IMR-90 (cell line): Measurements from ENCODE around the gene CPA4. TPM values are rescaled to one million over a fixed set of nuclear protein-coding genes. Genes with fewer than 3 reads are reported as not detected.

Experiments used
- ATAC-seq: fragments of 200-7000 bp; cut with Tn5 transposase; 2 replicates; pipeline ENCODE4 v1.9.1; 2020; ENCODE audit warnings: low read depth, mild to moderate bottlenecking, moderate library complexity
- BruUV-seq: library from RNA; stranded (reverse); fragments of 400-500 nt; replicated peaks from 2 replicates; lab custom pipeline; 2021; lab: Mats Ljungman, UMichigan
- CTCF ChIA-PET: fragments of 300-600 bp; formaldehyde crosslinking; extraction: SDS; loops from one replicate; lab custom pipeline; 2021; ENCODE audit warnings: antibody characterized with exemption; lab: Yijun Ruan, JAX
- POLR2A ChIA-PET: fragments of 300-600 bp; sonication (Branson Sonifier 250); formaldehyde crosslinking; loops from one replicate; lab custom pipeline; 2022; ENCODE audit warnings: antibody characterized with exemption; ENCODE audit not compliant: unreplicated experiment; lab: Charles Lee
- DNase-seq: peaks from one replicate; pipeline ENCODE4 v3.0.0; 2013
- H2AFZ ChIP-seq: replicated peaks from 2 replicates; pipeline ENCODE3; 2013; ENCODE audit warnings: low read length, mild to moderate bottlenecking; ENCODE audit not compliant: poor library complexity
- H2AK5ac ChIP-seq: 2 replicates; pipeline ENCODE4 v1.6.1; 2013; ENCODE audit warnings: low read depth, low read length, inconsistent platforms
- H2AK9ac ChIP-seq: replicated peaks from 2 replicates; pipeline ENCODE3; 2013; ENCODE audit warnings: mild to moderate bottlenecking, low read depth, low read length, moderate library complexity; ENCODE audit not compliant: poor library complexity
- H2BK120ac ChIP-seq: 2 replicates; pipeline ENCODE4 v1.6.1; 2013; ENCODE audit warnings: low read depth, low read length, inconsistent platforms
- H2BK15ac ChIP-seq: 3 replicates; pipeline ENCODE4 v1.6.1; 2013; ENCODE audit warnings: low read depth, low read length, inconsistent platforms
- H2BK20ac ChIP-seq: 2 replicates; pipeline ENCODE4 v1.6.1; 2013; ENCODE audit warnings: low read depth, mild to moderate bottlenecking, inconsistent platforms, low read length, moderate library complexity
- H2BK5ac ChIP-seq: 2 replicates; pipeline ENCODE4 v1.6.1; 2013; ENCODE audit warnings: mild to moderate bottlenecking, low read depth, low read length, inconsistent platforms; ENCODE audit not compliant: poor library complexity, severe bottlenecking
- H3K14ac ChIP-seq: replicated peaks from 2 replicates; pipeline ENCODE4 v1.6.1; 2013; ENCODE audit warnings: low read depth, low read length, inconsistent platforms
- H3K18ac ChIP-seq: 2 replicates; pipeline ENCODE4 v1.6.1; 2013; ENCODE audit warnings: low read depth, low read length, control low read depth
- H3K23ac ChIP-seq: 2 replicates; pipeline ENCODE4 v1.6.1; 2013; ENCODE audit warnings: low read depth, low read length, inconsistent platforms
- H3K27ac ChIP-seq: 2 replicates; pipeline ENCODE4 v1.5.1; 2013; ENCODE audit warnings: mild to moderate bottlenecking, control low read depth, low read length; ENCODE audit not compliant: insufficient read depth
- H3K27me3 ChIP-seq: 2 replicates; pipeline ENCODE4 v1.6.1; 2013; ENCODE audit warnings: low read length; ENCODE audit not compliant: control insufficient read depth, insufficient read depth
- H3K36me3 ChIP-seq: 2 replicates; pipeline ENCODE4 v1.6.1; 2013; ENCODE audit warnings: low read length, mixed read lengths; ENCODE audit not compliant: control insufficient read depth, insufficient read depth
- H3K4ac ChIP-seq: 2 replicates; pipeline ENCODE4 v1.6.1; 2013; ENCODE audit warnings: low read depth, low read length, inconsistent platforms
- H3K4me1 ChIP-seq: 2 replicates; pipeline ENCODE4 v1.6.1; 2013; ENCODE audit warnings: low read length, mixed read lengths; ENCODE audit not compliant: control insufficient read depth, insufficient read depth
- H3K4me2 ChIP-seq: 2 replicates; pipeline ENCODE4 v1.6.1; 2013; ENCODE audit warnings: low read depth, mild to moderate bottlenecking, control low read depth, low read length, moderate library complexity
- H3K4me3 ChIP-seq: 2 replicates; pipeline ENCODE4 v1.5.1; 2013; ENCODE audit warnings: low read depth, mild to moderate bottlenecking, control low read depth, low read length, moderate library complexity; ENCODE audit not compliant: insufficient read depth
- H3K56ac ChIP-seq: 2 replicates; pipeline ENCODE4 v1.6.1; 2013; ENCODE audit warnings: low read length, inconsistent platforms; ENCODE audit not compliant: insufficient read depth; ENCODE audit errors: extremely low read depth
- H3K79me1 ChIP-seq, 2 experiments: 2 replicates each; pipeline ENCODE4 v1.6.1; 2013; ENCODE audit warnings: low read length in 2 of 2, inconsistent platforms in 1 of 2, low read depth in 1 of 2
- H3K9ac ChIP-seq: 2 replicates; pipeline ENCODE4 v1.6.1; 2013; ENCODE audit warnings: low read depth, low read length, control low read depth
- H3K9me1 ChIP-seq: 2 replicates; pipeline ENCODE4 v1.6.1; 2013; ENCODE audit warnings: low read length, inconsistent platforms; ENCODE audit not compliant: insufficient read depth
- H3K9me3 ChIP-seq: 2 replicates; pipeline ENCODE4 v1.6.1; 2013; ENCODE audit warnings: low read length; ENCODE audit not compliant: control insufficient read depth, insufficient read depth
- H4K20me1 ChIP-seq: 2 replicates; pipeline ENCODE4 v1.6.1; 2013; ENCODE audit warnings: low read length, inconsistent platforms; ENCODE audit not compliant: insufficient read depth
- H4K5ac ChIP-seq: 2 replicates; pipeline ENCODE4 v1.6.1; 2013; ENCODE audit warnings: mild to moderate bottlenecking, low read depth, low read length, control low read depth
- H4K8ac ChIP-seq, 2 experiments: 2 replicates each; pipeline ENCODE4 v1.6.1; 2013; ENCODE audit warnings: low read depth in 2 of 2, low read length in 2 of 2, control low read depth in 1 of 2, inconsistent platforms in 1 of 2
- H4K91ac ChIP-seq: 2 replicates; pipeline ENCODE4 v1.6.1; 2013; ENCODE audit warnings: low read depth, low read length, inconsistent platforms; ENCODE audit not compliant: insufficient read depth
- BHLHE40 ChIP-seq: fragments of 150-350 bp; IDR thresholded peaks from 2 replicates; pipeline ENCODE4 v1.6.1; 2016; ENCODE audit warnings: mild to moderate bottlenecking, low read depth, low read length
- MAZ ChIP-seq: IDR thresholded peaks from 2 replicates; pipeline ENCODE4 v1.6.1; 2012; ENCODE audit warnings: low read depth, mild to moderate bottlenecking, low read length, improper control_type of control experiment, moderate library complexity, borderline replicate concordance
- WGBS, 2 experiments: methylation state at CpG; one replicate each; pipeline versions ENCODE4 v1.1.5 to v1.1.7; 2013; ENCODE audit warnings: missing lambda C conversion rate in 2 of 2; ENCODE audit not compliant: insufficient read length in 1 of 2; ENCODE audit errors: extremely low coverage in 2 of 2; 5-methylcytosine and 5-hydroxymethylcytosine counted together
- dilution Hi-C: fragments of 300-500 bp; cut with HindIII; formaldehyde crosslinking; loops from one replicate; pipeline ENCODE4 v1.14.3; 2018; ENCODE audit warnings: low sequenced_read_pairs; ENCODE audit not compliant: unreplicated experiment
- in situ Hi-C: fragments of 300-500 bp; cut with MboI; formaldehyde crosslinking; loops from 3 replicates; pipeline ENCODE4 v1.14.3; 2019; ENCODE audit warnings: low sequenced_read_pairs, inconsistent platforms, mixed read lengths
- intact Hi-C: fragments of 100-400 bp; cut with micrococcal nuclease; formaldehyde crosslinking; loops from 2 replicates; pipeline ENCODE4 v1.10.0; 2022
- polyA plus RNA-seq, 3 experiments: library from polyadenylated mRNA; depleted of rRNA; stranded (reverse); fragments of >200 nt; gene quantifications; 2 replicates each; pipeline ENCODE4 v1.2.3, GENCODE V29; 2012; ENCODE audit warnings: low replicate concordance in 1 of 3
- total RNA-seq: library from RNA; depleted of rRNA; stranded (reverse); fragments of >200 nt; gene quantifications from 2 replicates; pipeline ENCODE4 v1.2.3, GENCODE V29; 2012

Gene CPA4
- total and polyA plus RNA-seq, 2 of the 4 experiments (the other 2 are of a cell fraction), result 316 to 365 TPM

- POLR2A ChIA-PET, result interaction anchor here (0.6 kb wide), 1 partner anchor 68 kb away, joined by 3 read pairs; no protein-coding TSS in a partner anchor
- no peak overlapping the region for H2BK5ac ChIP-seq
- H2BK120ac ChIP-seq, result no peak overlapping the region
- H3K4ac ChIP-seq, result no peak overlapping the region
- H3K18ac ChIP-seq, result no peak overlapping the region
- no peak overlapping the region for H2BK15ac ChIP-seq
- H3K27me3 ChIP-seq, result no peaks in the 10 kb centered on the region
- BruUV-seq, result no TSS peak
- H4K5ac ChIP-seq, result no peak overlapping the region
- in situ Hi-C loops (no loop called here), intact Hi-C loops (no loop called here), dilution Hi-C loops (no loop called here)
- H3K36me3 ChIP-seq, result peaks cover 3% of the 10 kb centered on the region; the same call in 1 of the 2 replicates
- ATAC-seq, result no peak
- H3K9me3 ChIP-seq, result no peaks in the 10 kb centered on the region
- no peak overlapping the region for H3K4me2 ChIP-seq
- H4K91ac ChIP-seq, result no peak overlapping the region
- no peak overlapping the region for H3K14ac ChIP-seq
- H2AK9ac ChIP-seq, result peak overlapping the region; percentile 3
- no peaks in the 10 kb centered on the region for H3K4me1 ChIP-seq
- CTCF ChIA-PET, result no interaction called here
- H3K56ac ChIP-seq, result no peak overlapping the region
- WGBS, 2 experiments, result no CpG with 5 or more reads among the region's 10 CpGs
- no peak overlapping the region for H2BK20ac ChIP-seq
- TF ChIP-seq BHLHE40, result no peak
- TF ChIP-seq MAZ, result no peak
- no peak overlapping the region for H2AK5ac ChIP-seq
- no peak overlapping the region for H4K8ac ChIP-seq
- no peaks in the 10 kb centered on the region for H4K20me1 ChIP-seq
- H3K9ac ChIP-seq, result no peak overlapping the region
- DNase-seq, result no peak
- H2AFZ ChIP-seq, result no peak overlapping the region
- H3K23ac ChIP-seq, result no peak overlapping the region
- H3K79me1 ChIP-seq, result no peaks in the 10 kb centered on the region
- H3K4me3 ChIP-seq, result no peak overlapping the region
- no peak overlapping the region for H3K27ac ChIP-seq
- no peaks in the 10 kb centered on the region for H3K9me1 ChIP-seq
Observed at GRCh38 chr7:130324306-130324943, 31.5 kb downstream of the CPA4 start.
